ENCODE results near the gene KRTAP5-6.

KRTAP5-6 gene, protein sequence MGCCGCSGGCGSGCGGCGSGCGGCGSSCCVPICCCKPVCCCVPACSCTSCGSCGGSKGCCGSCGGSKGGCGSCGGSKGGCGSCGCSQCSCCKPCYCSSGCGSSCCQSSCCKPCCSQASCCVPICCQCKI

DNA sequence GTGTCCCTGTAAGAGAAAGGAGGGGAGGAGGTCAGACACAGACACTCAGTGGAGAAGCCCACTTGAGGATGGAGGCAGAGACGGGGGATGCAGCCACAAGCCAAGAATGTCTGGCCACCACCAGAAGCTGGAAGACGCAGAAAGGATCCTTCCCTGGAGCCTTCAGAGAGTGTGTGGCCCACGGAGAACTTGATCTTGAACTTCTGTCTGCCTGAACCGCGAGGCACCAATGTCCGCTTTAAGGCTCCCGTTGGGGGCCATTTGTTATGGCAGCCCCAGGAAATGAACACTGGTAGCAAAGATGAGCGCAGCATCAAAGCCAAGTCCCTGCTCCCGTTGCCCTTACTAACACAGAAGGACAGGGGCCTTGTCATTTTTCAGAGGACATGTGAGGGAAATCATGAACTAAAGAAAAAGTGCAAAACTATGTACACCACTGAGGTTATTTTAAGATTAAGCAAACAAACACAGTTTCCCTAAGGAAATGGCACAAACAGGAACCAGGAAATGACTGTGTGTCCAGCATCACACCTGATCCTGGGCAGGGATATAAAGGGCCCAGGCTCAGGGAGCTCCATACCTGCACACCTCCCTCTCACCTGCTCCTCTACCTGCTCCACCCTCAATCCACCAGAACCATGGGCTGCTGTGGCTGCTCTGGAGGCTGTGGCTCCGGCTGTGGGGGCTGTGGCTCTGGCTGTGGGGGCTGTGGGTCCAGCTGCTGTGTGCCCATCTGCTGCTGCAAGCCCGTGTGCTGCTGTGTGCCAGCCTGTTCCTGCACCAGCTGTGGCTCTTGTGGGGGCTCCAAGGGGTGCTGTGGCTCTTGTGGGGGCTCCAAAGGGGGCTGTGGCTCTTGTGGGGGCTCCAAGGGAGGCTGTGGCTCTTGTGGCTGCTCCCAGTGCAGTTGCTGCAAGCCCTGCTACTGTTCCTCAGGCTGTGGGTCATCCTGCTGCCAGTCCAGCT is at the start of gene KRTAP5-6:
KRTAP5-6 (plus strand) TSS at position 588 of the 963 bp plus-strand sequence; CDS start at position 639, 51 bp downstream.
- DNase-seq (ENCODE audit: low read depth): no peak

DNA sequence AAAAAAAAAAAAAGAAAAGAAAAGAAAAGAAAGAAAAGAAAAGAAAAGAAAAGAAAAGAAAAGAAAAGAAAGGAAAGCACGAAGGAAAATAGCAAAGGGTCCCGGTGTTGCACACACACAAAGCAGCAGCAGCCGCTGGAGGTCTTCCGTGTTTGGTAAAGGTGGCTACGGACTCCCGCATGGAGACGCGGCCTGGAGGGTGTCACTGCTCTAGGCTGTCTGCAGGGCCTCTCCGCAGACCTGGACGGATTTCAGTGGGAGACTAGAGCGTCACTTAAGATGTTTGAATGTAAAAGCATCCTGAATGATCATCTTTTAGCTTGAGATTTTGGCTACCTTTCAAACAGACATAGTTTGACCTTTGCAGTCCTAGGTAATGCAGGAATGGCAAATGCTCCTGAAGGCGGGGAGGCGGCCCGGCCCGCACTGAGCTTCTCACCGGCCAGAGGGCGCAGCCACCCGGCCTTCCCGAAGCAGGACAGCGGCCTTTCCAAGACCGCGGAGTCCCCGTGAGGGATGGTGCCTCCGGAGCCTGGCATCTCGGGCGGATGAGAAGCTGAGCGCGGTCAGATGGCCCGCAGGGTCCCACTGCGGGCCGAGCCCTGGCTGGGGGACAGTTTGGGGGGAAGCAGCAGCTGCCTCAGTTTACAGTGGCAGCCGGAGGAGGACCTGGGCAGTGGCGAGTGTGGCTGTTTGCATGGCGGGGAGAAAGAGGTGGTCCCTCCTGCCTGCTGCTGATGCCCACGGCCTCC is 48.9 kb upstream of the KRTAP5-6 start:
- no peak for DNase-seq (ENCODE audit: low read depth)

DNA sequence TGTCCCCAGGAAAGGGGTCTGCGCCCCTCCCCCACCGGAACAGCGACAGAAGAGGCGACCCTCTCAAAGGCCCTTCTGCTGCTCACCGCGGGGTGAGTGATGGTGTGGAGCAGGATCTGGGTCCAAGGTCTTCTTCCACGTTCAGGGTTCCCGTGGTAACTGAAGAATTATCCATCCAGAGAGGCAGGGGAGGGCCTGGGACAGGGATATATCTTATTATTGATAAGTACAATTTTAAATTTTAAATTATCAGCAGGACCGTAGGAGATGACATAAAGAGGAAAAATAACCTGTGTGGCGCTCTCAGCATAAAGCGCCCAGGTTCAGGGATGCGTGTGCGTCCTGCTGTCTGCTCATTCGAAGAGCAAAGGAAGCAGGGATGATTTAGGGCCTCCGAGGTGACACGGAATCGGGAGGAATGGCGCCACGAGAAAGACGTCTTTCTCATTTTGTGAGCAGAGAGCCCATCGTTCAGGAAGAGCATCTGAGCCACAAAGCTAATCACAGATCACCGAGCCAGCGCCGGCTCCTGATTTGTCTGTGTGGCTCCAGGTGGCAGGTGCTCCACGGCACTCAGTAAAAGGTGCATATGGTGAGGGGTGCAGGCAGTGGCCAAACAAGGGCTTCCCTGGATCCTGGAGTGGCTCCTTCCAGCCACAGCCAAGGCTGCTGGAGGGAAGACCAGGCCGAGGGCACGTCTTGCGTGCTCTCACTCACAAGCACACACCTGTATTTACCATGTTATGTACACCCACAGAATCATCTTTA is 48.2 kb upstream of the KRTAP5-6 start:
- no peak for DNase-seq (ENCODE audit: low read depth)

DNA sequence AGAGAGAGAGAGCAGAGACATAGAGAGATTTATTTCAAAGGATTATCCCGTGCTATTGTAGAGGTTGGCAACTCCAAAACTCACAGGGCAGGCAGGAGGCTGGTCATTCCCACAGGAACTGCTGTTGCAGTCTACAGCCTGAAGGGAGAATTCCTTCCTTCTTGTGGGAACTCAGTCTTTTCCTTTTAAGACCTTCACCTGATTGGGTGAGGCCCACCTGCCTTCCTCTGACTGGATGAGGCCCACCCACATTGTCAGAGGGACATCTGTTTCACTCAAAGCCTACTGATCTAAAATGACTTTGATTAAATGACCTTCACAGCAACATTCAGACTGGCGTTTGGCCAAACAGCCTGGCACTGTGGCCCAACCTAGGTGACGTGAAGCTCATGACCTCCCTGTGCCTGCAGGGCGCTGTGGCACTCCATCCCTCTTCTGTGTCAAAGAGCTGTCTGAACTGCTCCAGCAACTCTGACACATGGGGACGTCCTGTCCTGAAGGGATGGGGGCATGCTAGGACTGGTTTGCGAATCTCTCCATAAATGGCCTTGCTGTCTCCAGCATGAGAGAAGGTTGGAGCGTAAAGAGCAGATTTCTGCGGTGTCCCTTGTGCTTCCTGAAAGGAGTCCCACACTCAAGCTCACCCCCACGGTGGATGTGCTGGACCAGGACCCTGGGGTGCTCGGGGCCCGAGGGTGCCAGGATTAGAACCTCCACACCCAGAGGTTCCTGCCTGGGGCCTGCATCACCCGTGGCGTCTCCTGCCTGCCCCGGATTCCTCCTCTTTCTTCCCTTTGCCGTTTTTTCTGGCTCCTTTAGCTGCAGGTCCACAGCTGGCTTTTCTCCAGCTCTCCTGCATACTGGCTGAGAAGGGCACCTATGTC is 46.7 kb upstream of the KRTAP5-6 start:
- no peak for DNase-seq (ENCODE audit: low read depth)

DNA sequence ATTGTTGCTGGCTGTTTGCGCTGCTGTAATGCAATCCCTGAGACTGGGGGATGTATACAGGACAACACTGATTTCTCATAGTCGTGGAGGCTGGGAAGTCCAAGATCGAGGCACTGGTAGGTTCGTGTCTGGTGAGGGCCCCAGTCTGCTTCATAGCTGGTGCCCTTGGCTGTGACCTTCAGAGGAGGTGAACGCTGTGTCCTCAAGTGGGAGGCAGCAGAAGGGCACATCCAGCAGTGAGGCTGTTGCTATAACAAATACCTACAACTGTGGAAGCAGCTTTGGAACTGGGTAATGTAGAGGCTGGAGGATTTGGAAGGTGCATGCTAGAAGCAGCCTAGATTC is 46.1 kb upstream of the KRTAP5-6 start:
- no peak for DNase-seq (ENCODE audit: low read depth)

DNA sequence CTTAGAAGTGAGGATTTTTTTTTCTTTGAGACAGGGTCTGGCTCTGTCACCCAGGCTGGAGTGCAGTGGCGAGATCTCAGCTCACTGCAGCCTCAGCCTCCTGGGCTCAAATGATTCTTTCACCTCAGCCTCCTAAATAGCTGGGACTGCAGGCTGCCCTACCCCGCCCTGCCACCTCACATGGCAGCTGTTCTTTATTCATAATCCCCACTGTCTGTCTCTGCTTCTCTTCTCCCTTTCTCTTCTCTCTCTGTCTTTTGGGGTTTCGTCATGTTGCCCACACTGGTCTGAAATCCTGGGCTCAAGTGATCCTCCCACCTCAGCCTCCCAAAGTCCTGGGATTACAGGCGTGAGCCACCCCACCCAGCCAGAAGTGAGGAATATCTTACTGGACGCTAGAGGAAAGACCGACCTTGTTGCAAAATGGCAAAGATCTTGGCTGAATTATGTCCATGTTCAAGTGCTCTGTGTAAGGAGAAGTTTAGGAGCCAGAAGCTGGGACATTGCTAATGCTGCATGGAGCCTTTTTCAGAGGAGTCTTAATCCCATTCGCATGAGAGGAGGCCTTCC is 45.5 kb upstream of the KRTAP5-6 start:
- DNase-seq (ENCODE audit: low read depth): no peak

DNA sequence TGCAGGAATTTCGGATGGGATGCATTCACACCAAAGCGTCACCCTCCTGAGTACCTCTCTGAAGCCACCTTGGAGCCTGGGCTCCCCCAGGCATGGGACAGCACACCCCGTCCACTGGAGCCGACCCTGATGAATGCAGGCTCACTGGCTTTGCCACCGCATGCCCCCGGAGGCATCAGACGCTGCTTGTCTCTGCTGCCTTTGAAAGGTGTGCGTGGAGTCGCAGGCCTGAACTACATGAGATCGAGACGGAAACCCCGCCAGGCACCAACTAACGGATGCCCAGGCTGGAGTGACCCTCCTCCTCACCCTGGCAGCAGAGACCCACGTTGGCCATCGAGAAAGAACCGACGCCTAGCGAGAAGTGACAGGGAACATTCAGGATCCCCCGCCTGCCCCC is 45.0 kb upstream of the KRTAP5-6 start:
- no peak for DNase-seq (ENCODE audit: low read depth)

DNA sequence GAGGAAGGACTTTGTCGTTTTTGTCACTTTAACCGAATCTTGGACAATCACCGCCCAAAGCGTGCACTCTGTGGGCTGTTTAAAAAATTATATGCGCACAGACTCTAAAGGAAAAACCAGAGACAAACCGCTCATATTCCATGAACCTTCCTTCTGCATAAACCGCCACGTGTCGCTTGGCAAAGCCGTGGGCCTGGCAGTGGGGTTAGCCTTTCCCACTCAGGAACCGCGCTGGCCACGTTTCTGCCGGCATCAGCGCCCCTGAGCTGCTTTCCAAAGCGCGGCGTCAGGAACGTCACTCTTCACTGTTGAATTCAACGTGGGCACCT is 44.6 kb upstream of the KRTAP5-6 start:
- no peak for DNase-seq (ENCODE audit: low read depth)

DNA sequence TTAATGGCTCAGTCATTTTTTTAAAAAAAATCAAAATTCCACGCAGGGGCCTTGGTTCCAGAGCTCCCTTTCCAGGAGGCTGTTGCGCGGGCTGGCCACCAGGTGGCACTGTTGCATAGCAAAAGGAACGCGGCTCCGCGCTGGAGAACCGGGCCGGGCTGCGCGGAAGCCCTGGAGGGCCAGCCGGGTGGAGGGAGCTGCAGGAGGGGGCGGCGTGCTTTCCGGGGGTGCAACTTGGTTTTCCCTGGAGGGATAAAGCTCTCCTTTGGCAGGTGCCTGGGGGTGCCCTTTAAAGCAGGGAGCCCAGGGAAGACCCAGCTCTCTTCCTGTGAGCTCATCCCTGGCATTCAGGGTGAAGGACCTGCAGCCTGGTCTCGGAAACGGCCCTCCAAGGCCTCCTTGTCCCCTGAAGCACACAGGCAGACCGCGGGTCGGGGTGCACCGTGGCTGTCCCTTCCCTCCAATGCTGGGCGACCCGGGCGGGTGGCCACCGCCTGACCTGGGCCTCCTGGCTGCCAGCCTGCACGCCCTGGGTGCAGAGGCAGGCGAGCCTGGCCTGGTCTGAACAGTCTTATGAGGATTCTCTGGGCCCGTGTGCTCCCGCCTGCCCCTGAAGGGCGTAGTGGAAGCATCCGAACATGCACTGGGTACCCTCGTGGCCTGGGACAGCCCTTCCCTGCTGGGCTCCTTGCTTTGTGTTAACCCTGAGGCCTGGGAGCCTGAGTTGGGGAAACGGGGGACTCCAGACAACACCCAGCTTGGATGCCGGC is 44.0 kb upstream of the KRTAP5-6 start:
- DNase-seq (ENCODE audit: low read depth): peak; percentile 69

DNA sequence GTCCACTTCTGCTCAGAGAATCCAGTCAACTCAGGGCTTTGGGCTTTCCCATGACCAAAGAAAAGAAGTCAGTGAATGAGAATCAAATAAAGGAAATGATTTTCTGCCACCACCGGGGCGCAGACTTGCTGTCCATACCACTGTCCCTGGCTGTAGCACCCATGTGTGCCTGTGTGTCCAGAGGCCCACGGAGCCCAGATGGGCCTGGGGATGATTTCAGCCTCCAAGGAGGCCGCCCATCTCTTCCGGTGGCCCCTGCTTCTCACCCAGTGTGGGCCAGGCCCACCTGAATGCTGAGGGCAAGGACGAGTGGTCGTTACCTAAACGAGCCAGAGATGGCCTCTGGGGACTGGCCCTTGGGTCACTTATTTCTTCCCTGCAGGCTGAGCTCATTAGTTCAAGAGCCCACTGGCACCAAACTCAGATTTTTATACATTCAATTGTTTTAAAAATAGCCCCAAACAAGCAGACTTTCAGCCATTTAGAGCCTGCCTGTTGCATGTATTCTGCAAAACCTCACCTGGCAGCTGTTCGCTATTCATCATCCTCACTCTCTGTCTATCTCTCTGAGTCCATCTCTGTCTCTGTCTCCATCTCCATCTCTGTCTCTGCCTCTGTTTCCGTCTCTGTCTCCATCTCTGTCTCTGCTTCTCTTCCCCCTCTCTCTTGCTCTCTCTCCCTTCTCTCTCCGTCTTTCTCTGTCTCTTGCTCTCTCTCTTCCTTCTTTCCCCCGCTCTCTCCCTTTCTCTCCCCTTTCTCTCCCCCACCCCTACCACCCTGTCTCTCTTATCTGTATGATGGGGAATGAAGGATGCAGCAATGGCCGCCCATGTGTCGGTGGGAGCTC is 43.2 kb upstream of the KRTAP5-6 start:
- DNase-seq (ENCODE audit: low read depth): no peak

DNA sequence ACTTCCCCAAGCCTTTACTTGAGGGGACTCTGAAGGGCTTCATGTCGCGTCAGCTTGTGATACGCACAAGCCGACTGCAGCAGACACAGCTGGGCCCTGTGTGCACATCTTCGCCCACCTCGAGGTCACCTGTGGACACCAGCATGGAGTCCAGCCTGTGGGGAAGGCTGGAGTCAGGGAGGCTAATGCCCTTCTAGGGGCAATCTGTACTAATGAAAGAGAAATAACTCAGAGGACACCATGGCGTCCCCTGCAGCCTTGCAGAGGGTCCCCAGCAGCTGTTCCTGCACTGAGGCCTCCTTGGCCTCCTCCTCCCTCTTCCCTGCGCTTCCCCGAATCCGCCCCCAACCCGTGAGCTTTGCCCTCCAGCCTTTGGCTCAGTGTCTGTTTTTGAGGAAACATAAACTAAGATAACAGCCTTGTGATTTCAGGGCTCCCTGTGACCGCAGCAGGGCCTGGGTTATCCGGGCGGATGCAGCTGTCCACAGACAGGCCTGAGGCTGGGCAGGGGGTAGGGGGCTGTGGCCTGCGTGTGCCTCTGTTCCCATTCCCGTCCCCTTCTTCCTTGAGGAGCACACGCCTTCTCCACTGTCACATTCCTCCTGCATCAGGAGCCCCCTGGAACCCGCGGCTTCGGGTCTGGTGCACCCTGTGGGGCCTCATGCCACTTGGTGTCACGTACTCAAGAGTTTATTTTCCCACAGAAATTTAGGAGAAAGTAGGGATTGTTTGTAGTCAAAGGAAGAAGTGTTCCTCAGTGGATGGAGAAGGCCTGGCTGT is 42.4 kb upstream of the KRTAP5-6 start:
- DNase-seq (ENCODE audit: low read depth): no peak

DNA sequence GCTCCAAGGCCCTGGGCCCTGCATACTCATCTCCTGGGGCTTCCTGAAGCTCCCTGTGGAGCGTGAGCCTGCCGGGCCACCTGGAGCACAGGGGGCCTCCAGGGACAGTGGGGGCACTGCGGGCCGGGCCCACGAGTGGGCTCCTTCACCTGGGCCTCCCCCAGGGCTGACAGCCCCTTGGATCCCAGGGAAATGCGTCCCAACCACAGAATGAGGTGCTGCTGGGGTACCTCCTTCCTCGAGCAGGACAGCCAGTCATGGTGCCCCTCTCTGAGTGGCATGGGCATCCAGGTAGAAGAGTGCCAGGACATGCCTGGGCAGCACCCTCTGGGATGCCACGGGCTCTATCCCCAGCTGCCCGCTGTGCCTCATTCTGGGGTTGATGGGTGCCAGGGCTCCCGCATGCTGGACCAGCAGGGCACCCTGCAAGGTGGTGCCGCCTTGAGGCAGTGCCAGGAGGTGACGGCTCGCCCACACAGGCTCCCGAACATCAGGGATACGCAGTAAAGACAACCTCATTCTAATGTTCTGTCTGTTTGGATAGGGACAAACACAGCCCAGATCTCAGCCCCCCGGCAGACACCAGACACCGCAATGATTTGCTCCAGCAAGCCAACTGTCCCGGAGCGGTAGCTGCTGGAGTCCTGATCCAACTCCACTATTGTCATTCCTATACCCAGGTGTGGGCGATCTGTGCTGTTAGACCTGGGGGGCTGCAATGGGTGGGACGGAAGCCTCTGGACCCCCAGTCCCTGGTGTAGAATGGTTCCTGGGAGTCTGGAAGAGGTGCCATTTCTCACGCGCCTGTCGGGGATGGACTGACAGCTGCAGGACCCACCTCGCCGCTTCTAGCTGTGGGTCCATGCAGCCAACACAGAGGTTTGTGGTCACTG is 41.6 kb upstream of the KRTAP5-6 start:
- DNase-seq (ENCODE audit: low read depth): no peak

DNA sequence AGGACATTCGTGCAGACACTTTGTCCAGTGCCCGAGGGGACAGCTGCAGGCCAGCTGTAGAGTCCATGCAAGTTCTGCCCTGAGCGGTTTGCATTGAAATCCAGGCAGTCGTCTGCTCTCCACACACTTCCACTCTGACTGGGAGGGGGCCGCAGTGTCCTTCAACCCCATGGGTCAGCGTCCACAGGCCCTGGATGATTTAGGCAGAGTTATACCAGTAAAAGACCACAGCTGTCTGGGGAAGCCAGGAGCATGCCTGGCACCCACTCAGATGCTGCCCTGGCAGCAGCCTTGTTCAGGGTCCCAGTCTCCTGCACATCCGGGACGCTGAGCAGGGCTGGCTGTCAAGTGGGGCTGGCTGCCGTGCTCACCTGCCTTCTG is 40.9 kb upstream of the KRTAP5-6 start:
- no peak for DNase-seq (ENCODE audit: low read depth)

DNA sequence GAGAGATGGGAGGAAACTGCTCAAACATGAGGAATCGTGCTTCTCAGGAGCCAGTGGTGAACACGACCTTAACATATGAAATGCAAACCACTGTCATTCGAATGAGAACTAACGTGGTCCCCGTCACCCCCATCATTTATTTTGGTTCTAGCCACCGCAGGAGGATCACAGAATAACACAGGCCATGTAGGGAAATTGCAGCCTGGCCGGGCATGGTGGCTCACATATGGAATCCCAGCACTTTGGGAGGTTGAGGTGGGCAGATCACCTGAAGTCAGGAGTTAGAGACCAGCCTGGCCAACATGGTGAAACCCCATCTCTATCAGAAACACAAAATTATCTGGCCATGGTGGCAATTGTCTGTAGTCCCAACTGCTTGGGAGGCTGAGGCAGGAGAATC is 40.3 kb upstream of the KRTAP5-6 start:
- no peak for DNase-seq (ENCODE audit: low read depth)

DNA sequence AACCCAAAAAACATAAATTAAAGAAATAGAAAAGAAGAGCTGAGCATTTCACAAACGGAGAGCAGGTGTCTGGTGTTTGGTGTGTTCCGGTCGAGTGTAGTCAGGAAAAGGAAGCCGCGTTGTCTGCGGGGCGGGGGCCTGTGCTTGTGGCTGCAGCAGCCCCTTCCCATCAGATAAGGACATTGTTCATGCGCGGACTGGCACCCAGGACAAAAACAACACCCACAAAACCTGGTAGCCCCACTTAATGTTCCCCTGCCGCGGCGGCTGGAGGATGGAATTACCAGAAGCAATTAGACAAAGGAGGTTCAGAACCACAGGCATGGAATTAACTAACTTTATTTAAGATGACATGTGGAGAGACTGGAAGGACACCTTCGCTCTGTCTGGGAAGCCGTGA is 37.5 kb upstream of the KRTAP5-6 start:
- DNase-seq (ENCODE audit: low read depth): no peak

DNA sequence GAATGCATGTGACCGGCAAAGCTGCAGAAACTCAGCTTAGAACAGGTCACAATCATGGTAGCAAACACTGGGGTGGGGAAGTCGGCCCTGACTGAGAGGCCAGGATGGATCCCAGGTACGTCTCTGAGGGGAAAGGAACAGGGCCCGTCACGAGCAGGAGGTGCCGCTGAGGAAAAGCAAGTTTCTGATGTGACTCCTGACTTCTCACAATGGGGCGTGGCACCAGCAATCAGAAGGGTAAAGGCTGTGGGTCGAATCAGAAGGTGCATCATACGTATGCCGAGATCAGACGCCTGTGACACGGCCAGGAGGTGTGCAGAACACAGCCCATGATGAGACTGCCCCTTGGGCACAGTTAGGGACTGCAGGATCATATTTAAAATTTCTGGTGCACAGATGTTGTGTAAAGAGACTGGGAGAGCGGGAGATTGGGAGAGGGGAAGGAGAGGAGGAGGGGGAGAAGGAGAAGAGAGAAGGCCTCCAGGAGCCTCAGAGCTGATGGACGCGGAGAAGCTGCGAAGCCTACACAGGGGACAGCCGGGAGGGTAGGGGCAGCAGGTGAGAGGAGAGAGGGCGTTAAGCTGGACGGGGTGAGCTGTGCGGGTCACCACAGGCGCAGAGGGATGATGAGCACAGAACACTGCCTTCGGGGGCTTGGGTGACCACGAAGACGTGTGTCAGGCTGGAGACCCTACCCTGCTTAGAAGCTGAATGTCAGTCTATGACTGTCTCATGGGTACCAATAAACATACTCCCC is 36.7 kb upstream of the KRTAP5-6 start:
- DNase-seq (ENCODE audit: low read depth): no peak
